Prostate gland (tissue), 2 donors: ENCODE results near the gene RSRC1. TPM values are rescaled to one million over a fixed set of nuclear protein-coding genes. Genes with fewer than 3 reads are reported as not detected.
"Not testable (repeated sequence)": the region's sequence is repeated elsewhere in the genome, so short reads cannot be mapped to it uniquely, and the experiment has no call there.

ENCODE experiments used
- DNase-seq: peaks from one replicate; pipeline ENCODE4 v3.0.0-alpha.2; 2019; ENCODE audit warnings: low spot score
- H3K27ac ChIP-seq, 2 donors: fragments of 200-600 bp; sonication (generic); 2 replicates each; pipeline ENCODE4 v1.5.1; 2017 to 2019
- H3K27me3 ChIP-seq: fragments of 200-600 bp; sonication (generic); replicated peaks from 2 replicates; pipeline ENCODE4 v1.5.1; 2019; ENCODE audit not compliant: insufficient read depth
- H3K36me3 ChIP-seq, 2 donors: fragments of 200-600 bp; sonication (generic); 1 replicate in 1 of 2; 2 replicates in 1 of 2; pipeline versions ENCODE4 v1.5.1 to v1.8.1; 2017 to 2019
- H3K4me1 ChIP-seq: fragments of 200-600 bp; sonication (generic); replicated peaks from 2 replicates; pipeline ENCODE4 v1.5.1; 2019
- H3K4me3 ChIP-seq, 2 donors: fragments of 200-600 bp; sonication (generic); 2 replicates each; pipeline ENCODE4 v1.5.1; 2017 to 2019
- H3K9me3 ChIP-seq: fragments of 200-600 bp; sonication (generic); 2 replicates; pipeline ENCODE4 v1.5.1; 2017
- POLR2A ChIP-seq: fragments of 450-650 bp; IDR thresholded peaks from one replicate; pipeline ENCODE4 v1.6.1; 2016; ENCODE audit warnings: antibody characterized with exemption, mild to moderate bottlenecking
- POLR2AphosphoS5 ChIP-seq: sonication (generic); formaldehyde crosslinking; IDR thresholded peaks from one replicate; pipeline ENCODE4 v1.6.1; 2017; ENCODE audit warnings: antibody characterized with exemption
- WGBS: methylation state at CpG from one replicate; pipeline ENCODE4 v1.1.5; 2018; 5-methylcytosine and 5-hydroxymethylcytosine counted together
- intact Hi-C: fragments of 100-400 bp; cut with DNase I; formaldehyde crosslinking; loops from one replicate; pipeline ENCODE4 v1.14.2; 2022
- total RNA-seq, 2 donors: library from RNA; depleted of rRNA; stranded (reverse); fragments of >200 nt; gene quantifications; one replicate each; pipeline ENCODE4 v1.1.0, GENCODE V29; 2016
- TF ChIP-seq, protein P1 (sequence below), 4 experiments: fragments of 200-600 bp in 2 of 4; fragments of 450-650 bp in 2 of 4; sonication (generic) in 2 of 4; IDR thresholded peaks; 1 replicate in 3 of 4; 2 replicates in 1 of 4; pipeline ENCODE4 v1.5.1; 2016 to 2019; ENCODE audit warnings: antibody characterized with exemption in 4 of 4, mild to moderate bottlenecking in 2 of 4, moderate library complexity in 2 of 4

The RSRC1 gene
- total RNA-seq, 2 donors from 2014 or later: 36.5 to 50.7 TPM

DNA sequence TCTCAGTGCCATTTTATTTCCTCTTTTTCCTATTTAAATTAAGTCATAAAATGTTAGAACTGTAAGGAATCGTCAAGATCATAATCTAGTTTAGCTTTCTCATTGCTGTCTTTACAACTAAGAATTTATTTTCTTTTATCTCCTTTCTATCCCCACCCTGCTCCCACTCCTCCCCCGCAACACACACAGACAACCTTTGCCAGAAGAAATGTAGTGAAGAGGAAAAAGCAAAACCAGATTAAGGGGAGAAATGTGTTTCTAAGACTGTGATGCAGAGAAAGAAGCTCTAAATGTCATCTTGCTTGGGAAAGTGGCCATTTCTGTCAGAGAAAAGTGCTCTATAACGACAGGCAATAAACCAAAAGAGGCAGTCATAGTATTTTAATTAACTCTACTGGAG is 382.8 kb downstream of the RSRC1 start:
- Histone ChIP-seq H3K4me1 (no peaks in the 10 kb centered on the region), H3K36me3 (no peaks in the 10 kb centered on the region), H3K4me3 (no peak overlapping the region), H3K27me3 (no peaks in the 10 kb centered on the region), H3K27ac (no peak overlapping the region), H3K9me3 (no peaks in the 10 kb centered on the region)
- TF ChIP-seq POLR2A (no peak), POLR2AphosphoS5 (no peak)
- TF ChIP-seq, protein P1, sequence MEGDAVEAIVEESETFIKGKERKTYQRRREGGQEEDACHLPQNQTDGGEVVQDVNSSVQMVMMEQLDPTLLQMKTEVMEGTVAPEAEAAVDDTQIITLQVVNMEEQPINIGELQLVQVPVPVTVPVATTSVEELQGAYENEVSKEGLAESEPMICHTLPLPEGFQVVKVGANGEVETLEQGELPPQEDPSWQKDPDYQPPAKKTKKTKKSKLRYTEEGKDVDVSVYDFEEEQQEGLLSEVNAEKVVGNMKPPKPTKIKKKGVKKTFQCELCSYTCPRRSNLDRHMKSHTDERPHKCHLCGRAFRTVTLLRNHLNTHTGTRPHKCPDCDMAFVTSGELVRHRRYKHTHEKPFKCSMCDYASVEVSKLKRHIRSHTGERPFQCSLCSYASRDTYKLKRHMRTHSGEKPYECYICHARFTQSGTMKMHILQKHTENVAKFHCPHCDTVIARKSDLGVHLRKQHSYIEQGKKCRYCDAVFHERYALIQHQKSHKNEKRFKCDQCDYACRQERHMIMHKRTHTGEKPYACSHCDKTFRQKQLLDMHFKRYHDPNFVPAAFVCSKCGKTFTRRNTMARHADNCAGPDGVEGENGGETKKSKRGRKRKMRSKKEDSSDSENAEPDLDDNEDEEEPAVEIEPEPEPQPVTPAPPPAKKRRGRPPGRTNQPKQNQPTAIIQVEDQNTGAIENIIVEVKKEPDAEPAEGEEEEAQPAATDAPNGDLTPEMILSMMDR (IDR thresholded peaks at IDR 0.05): no peak
- DNase-seq: no peak
- intact Hi-C loops: no loop called here
- WGBS: 30% methylated on average over 3 of the region's 3 CpGs

GRCh38 chr3:158493931-158494330 is 384.0 kb downstream of the RSRC1 start:
- TF ChIP-seq, protein P1 (IDR thresholded peaks at IDR 0.05): no peak
- TF ChIP-seq POLR2A (no peak), POLR2AphosphoS5 (no peak)
- Histone ChIP-seq H3K27me3 (no peaks in the 10 kb centered on the region), H3K4me1 (no peaks in the 10 kb centered on the region), H3K4me3 (no peak overlapping the region), H3K9me3 (no peaks in the 10 kb centered on the region), H3K27ac (no peak overlapping the region), H3K36me3 (no peaks in the 10 kb centered on the region)
- no peak for DNase-seq
- intact Hi-C loops: no loop called here
- WGBS: 100% methylated on average over 1 of the region's 1 CpG

DNA sequence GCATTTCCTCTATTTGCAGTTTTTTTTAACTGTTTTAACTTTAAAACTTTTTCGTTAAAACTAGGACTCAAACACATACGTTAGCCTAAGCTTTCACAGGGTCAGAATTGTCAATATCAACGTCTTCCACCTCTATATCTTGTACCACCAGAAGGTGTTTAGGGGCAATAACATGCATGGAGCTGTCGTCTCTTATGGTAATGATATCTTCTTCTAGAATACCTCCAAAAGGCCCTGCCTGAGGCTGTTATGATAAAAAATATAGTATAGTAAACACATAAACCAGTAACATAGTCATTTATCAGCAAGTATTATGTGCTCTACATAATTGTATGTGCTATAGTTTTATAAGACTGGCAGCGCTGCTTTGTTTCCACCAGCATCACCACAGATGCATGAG is 384.8 kb downstream of the RSRC1 start:
- DNase-seq: no peak
- Histone ChIP-seq H3K36me3 (no peaks in the 10 kb centered on the region), H3K4me3 (no peak overlapping the region), H3K27me3 (no peaks in the 10 kb centered on the region), H3K4me1 (no peaks in the 10 kb centered on the region), H3K9me3 (no peaks in the 10 kb centered on the region), H3K27ac (no peak overlapping the region)
- intact Hi-C loops: no loop called here
- no peak for TF ChIP-seq POLR2A
- TF ChIP-seq, protein P1 (IDR thresholded peaks at IDR 0.05): no peak
- no peak for TF ChIP-seq POLR2AphosphoS5
- WGBS: 92% methylated on average over 5 of the region's 5 CpGs

GRCh38 chr3:158495398-158495902 is 385.6 kb downstream of the RSRC1 start:
- H3K27me3 ChIP-seq, intact Hi-C loops, H3K36me3 ChIP-seq, H3K27ac ChIP-seq, H3K4me3 ChIP-seq, H3K9me3 ChIP-seq, DNase-seq, H3K4me1 ChIP-seq: not testable (repeated sequence)
- WGBS: 66% methylated on average over 4 of the region's 4 CpGs

- no peaks in the 10 kb centered on the region for H3K36me3 ChIP-seq
- no peaks in the 10 kb centered on the region for H3K27me3 ChIP-seq
- TF ChIP-seq, protein P1 (IDR thresholded peaks at IDR 0.05): no peak
- no peak for TF ChIP-seq POLR2A
- no peak for TF ChIP-seq POLR2AphosphoS5
- intact Hi-C loops: no loop called here
- H3K9me3 ChIP-seq: no peaks in the 10 kb centered on the region
- no peak overlapping the region for H3K27ac ChIP-seq
- DNase-seq: no peak
- H3K4me3 ChIP-seq: no peak overlapping the region
- H3K4me1 ChIP-seq: no peaks in the 10 kb centered on the region
Measured at GRCh38 chr3:158505117-158505516, 395.2 kb downstream of the RSRC1 start.
